WTC11 (cell line): ENCODE data around the gene COMMD7. TPM values are rescaled to one million over a fixed set of nuclear protein-coding genes. Genes with fewer than 3 reads are reported as not detected.

ENCODE experiments used
- ATAC-seq: fragments of 200-7000 bp; cut with Tn5 transposase; 2 replicates; pipeline ENCODE4 v1.10.0; 2021; ENCODE audit warnings: mild to moderate bottlenecking, moderate library complexity
- CTCF ChIA-PET: fragments of 300-600 bp; sonication (Branson Sonifier 250); formaldehyde crosslinking; loops from one replicate; lab custom pipeline; 2021; ENCODE audit warnings: antibody characterized with exemption; lab: Charles Lee
- POLR2A ChIA-PET: fragments of 350-600 bp; sonication (Branson Sonifier 250); formaldehyde crosslinking; loops from one replicate; lab custom pipeline; 2021; ENCODE audit warnings: antibody characterized with exemption; lab: Charles Lee
- DNase-seq: peaks from one replicate; pipeline ENCODE4 v3.0.0; 2021; ENCODE audit warnings: low spot score
- H3K27ac Mint-ChIP-seq: 2 replicates; pipeline ENCODE4 v1.8.0; 2021; ENCODE audit warnings: mixed read lengths
- H3K27me3 Mint-ChIP-seq: 2 replicates; pipeline ENCODE4 v1.8.0; 2021; ENCODE audit warnings: low read depth, mild to moderate bottlenecking, moderate library complexity, mixed read lengths
- H3K36me3 Mint-ChIP-seq: 2 replicates; pipeline ENCODE4 v1.8.0; 2021; ENCODE audit warnings: mixed read lengths
- H3K4me1 Mint-ChIP-seq: 2 replicates; pipeline ENCODE4 v1.8.0; 2022; ENCODE audit warnings: mixed read lengths
- H3K4me3 Mint-ChIP-seq: 2 replicates; pipeline ENCODE4 v1.8.0; 2021; ENCODE audit warnings: mild to moderate bottlenecking, moderate library complexity, mixed read lengths
- H3K9me3 Mint-ChIP-seq: 2 replicates; pipeline ENCODE4 v1.8.0; 2021; ENCODE audit warnings: mixed read lengths
- CBFB ChIP-seq: sonication (generic); formaldehyde crosslinking; IDR thresholded peaks from 2 replicates; pipeline ENCODE4 v1.8.1; 2022; ENCODE audit warnings: mild to moderate bottlenecking, low read depth, missing genetic modification reagents
- EMX1 ChIP-seq: fragments of 250-450 bp; sonication (Bioruptor Pico); IDR thresholded peaks from 2 replicates; pipeline ENCODE4 v1.8.0; 2021; ENCODE audit warnings: mild to moderate bottlenecking
- FOXP1 ChIP-seq: sonication (generic); formaldehyde crosslinking; IDR thresholded peaks from 2 replicates; pipeline ENCODE4 v1.8.0; 2022; ENCODE audit warnings: missing genetic modification reagents, mild to moderate bottlenecking, moderate library complexity, borderline replicate concordance
- FOXP4 ChIP-seq: sonication (generic); formaldehyde crosslinking; IDR thresholded peaks from 2 replicates; pipeline ENCODE4 v1.8.0; 2022; ENCODE audit warnings: mild to moderate bottlenecking, missing genetic modification reagents
- IRF1 ChIP-seq: sonication (generic); formaldehyde crosslinking; IDR thresholded peaks from 2 replicates; pipeline ENCODE4 v1.8.0; 2023; ENCODE audit warnings: missing genetic modification reagents
- IRF2 ChIP-seq: sonication (generic); formaldehyde crosslinking; IDR thresholded peaks from 2 replicates; pipeline ENCODE4 v1.8.0; 2022; ENCODE audit warnings: low read depth, missing genetic modification reagents, borderline replicate concordance
- MYBL2 ChIP-seq: sonication (generic); formaldehyde crosslinking; IDR thresholded peaks from 2 replicates; pipeline ENCODE4 v1.8.1; 2023; ENCODE audit warnings: mild to moderate bottlenecking, moderate library complexity, missing genetic modification reagents
- NFATC4 ChIP-seq: fragments of 250-450 bp; sonication (Bioruptor Pico); IDR thresholded peaks from 2 replicates; pipeline ENCODE4 v1.9.0; 2021; ENCODE audit warnings: mild to moderate bottlenecking
- NR3C1 ChIP-seq: sonication (generic); formaldehyde crosslinking; conservative IDR thresholded peaks from 2 replicates; pipeline ENCODE4 v1.8.1; 2023; ENCODE audit warnings: low read depth, mild to moderate bottlenecking, missing genetic modification reagents
- OVOL2 ChIP-seq: fragments of 250-450 bp; sonication (Bioruptor Pico); IDR thresholded peaks from 2 replicates; pipeline ENCODE4 v1.9.0; 2021; ENCODE audit warnings: mild to moderate bottlenecking, borderline replicate concordance
- RORB ChIP-seq: fragments of 250-450 bp; sonication (Bioruptor Pico); IDR thresholded peaks from 2 replicates; pipeline ENCODE4 v1.9.0; 2021; ENCODE audit warnings: mild to moderate bottlenecking
- SOX15 ChIP-seq: fragments of 250-450 bp; sonication (Bioruptor Pico); IDR thresholded peaks from 2 replicates; pipeline ENCODE4 v1.9.0; 2021; ENCODE audit warnings: mild to moderate bottlenecking
- TCF7 ChIP-seq: sonication (generic); formaldehyde crosslinking; IDR thresholded peaks from 2 replicates; pipeline ENCODE4 v1.8.0; 2022; ENCODE audit warnings: mild to moderate bottlenecking, low read depth, missing genetic modification reagents, moderate library complexity
- TEAD4 ChIP-seq: sonication (generic); formaldehyde crosslinking; IDR thresholded peaks from 2 replicates; pipeline ENCODE4 v1.8.0; 2022; ENCODE audit warnings: mild to moderate bottlenecking, missing genetic modification reagents
- ZBTB21 ChIP-seq: sonication (generic); formaldehyde crosslinking; IDR thresholded peaks from 2 replicates; pipeline ENCODE4 v1.8.1; 2023; ENCODE audit warnings: mild to moderate bottlenecking, missing genetic modification reagents, borderline replicate concordance
- ZBTB43 ChIP-seq: sonication (generic); formaldehyde crosslinking; IDR thresholded peaks from 2 replicates; pipeline ENCODE4 v1.8.1; 2023; ENCODE audit warnings: mild to moderate bottlenecking, missing genetic modification reagents
- ZNF317 ChIP-seq: sonication (generic); formaldehyde crosslinking; IDR thresholded peaks from 2 replicates; pipeline ENCODE4 v1.8.1; 2023; ENCODE audit warnings: low read depth, mild to moderate bottlenecking, moderate library complexity, missing genetic modification reagents, borderline replicate concordance
- total RNA-seq: library from RNA; stranded (reverse); gene quantifications from 3 replicates; pipeline ENCODE4 v1.2.3, GENCODE V29; 2021
- TF ChIP-seq, protein P1 (sequence below): sonication (generic); formaldehyde crosslinking; IDR thresholded peaks from 2 replicates; pipeline ENCODE4 v1.8.1; 2023; ENCODE audit warnings: mild to moderate bottlenecking, missing genetic modification reagents, moderate library complexity
- TF ChIP-seq, protein P2 (sequence below): sonication (generic); formaldehyde crosslinking; IDR thresholded peaks from 2 replicates; pipeline ENCODE4 v1.8.1; 2023; ENCODE audit warnings: mild to moderate bottlenecking, moderate library complexity, missing genetic modification reagents

The COMMD7 gene
- total RNA-seq, 1 experiment from 2014 or later, result 42.3 TPM

- TF ChIP-seq MYBL2 (CRISPR knock-in tag) (no peak), EMX1 (CRISPR knock-in tag) (no peak), OVOL2 (no peak), ZBTB43 (CRISPR knock-in tag) (no peak), SOX15 (CRISPR knock-in tag) (no peak), NR3C1 (no peak), TCF7 (CRISPR knock-in tag) (no peak), FOXP1 (CRISPR knock-in tag) (no peak), ZBTB21 (no peak), IRF1 (CRISPR knock-in tag) (no peak), RORB (CRISPR knock-in tag) (no peak)
- TF ChIP-seq, protein P1, sequence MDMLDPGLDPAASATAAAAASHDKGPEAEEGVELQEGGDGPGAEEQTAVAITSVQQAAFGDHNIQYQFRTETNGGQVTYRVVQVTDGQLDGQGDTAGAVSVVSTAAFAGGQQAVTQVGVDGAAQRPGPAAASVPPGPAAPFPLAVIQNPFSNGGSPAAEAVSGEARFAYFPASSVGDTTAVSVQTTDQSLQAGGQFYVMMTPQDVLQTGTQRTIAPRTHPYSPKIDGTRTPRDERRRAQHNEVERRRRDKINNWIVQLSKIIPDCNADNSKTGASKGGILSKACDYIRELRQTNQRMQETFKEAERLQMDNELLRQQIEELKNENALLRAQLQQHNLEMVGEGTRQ (CRISPR knock-in tag), result no peak
- TF ChIP-seq, protein P2, sequence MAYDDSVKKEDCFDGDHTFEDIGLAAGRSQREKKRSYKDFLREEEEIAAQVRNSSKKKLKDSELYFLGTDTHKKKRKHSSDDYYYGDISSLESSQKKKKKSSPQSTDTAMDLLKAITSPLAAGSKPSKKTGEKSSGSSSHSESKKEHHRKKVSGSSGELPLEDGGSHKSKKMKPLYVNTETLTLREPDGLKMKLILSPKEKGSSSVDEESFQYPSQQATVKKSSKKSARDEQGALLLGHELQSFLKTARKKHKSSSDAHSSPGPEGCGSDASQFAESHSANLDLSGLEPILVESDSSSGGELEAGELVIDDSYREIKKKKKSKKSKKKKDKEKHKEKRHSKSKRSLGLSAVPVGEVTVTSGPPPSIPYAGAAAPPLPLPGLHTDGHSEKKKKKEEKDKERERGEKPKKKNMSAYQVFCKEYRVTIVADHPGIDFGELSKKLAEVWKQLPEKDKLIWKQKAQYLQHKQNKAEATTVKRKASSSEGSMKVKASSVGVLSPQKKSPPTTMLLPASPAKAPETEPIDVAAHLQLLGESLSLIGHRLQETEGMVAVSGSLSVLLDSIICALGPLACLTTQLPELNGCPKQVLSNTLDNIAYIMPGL (CRISPR knock-in tag), result no peak
- no peaks in the 10 kb centered on the region for H3K27me3 Mint-ChIP-seq
- CTCF ChIA-PET, result interaction anchor here (1.2 to 1.7 kb wide), 2 partner anchors 21 to 60 kb away, joined by 3 to 8 read pairs; no protein-coding TSS in a partner anchor
- POLR2A ChIA-PET, result interaction anchor here (0.6 kb wide), 1 partner anchor 174 kb away, joined by 3 read pairs; no protein-coding TSS in a partner anchor
- no peak overlapping the region for H3K4me3 Mint-ChIP-seq
- ATAC-seq (no peak), DNase-seq (no peak)
- peaks cover 24% of the 10 kb centered on the region for H3K36me3 Mint-ChIP-seq
- peak overlapping the region; percentile 83; the same call in 1 of the 2 replicates for H3K27ac Mint-ChIP-seq
- H3K9me3 Mint-ChIP-seq, result no peaks in the 10 kb centered on the region
- 0 out of 2 replicates have a peak, but pooled peaks cover 3% of the 10 kb centered on the region for H3K4me1 Mint-ChIP-seq
These were observed 24.4 kb downstream of the COMMD7 start for GRCh38 chr20:32718749-32719348.

DNA sequence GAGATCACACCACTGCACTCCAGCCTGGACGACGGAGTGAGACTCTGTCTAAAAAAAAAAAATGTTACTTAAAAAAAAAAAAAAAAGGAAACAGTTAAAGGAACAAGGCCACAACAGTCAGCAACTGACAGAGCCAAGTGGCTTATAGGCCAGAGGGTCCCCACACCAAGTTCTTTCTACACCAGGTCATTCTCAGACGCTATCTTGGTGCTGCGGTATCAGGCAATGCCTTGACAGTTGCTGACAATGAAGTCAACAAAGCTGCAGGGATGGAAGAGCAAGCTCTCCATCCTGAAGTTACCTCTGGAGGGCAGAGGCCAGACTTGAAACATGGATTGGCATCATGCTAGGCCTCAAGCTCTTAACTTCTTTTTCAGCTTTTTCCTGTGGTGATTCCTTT is 31.9 kb downstream of the COMMD7 start:
- DNase-seq, result no peak
- Mint-ChIP-seq H3K9me3 (no peaks in the 10 kb centered on the region), H3K4me1 (peaks cover 27% of the 10 kb centered on the region), H3K27ac (peak overlapping the region; percentile 68), H3K27me3 (no peaks in the 10 kb centered on the region), H3K36me3 (peaks cover 15% of the 10 kb centered on the region), H3K4me3 (no peak overlapping the region)
- no peak for TF ChIP-seq ZNF317
- TF ChIP-seq TEAD4 (CRISPR knock-in tag), result no peak
- no peak for TF ChIP-seq NFATC4 (CRISPR knock-in tag)
- TF ChIP-seq FOXP4 (CRISPR knock-in tag), result no peak
- TF ChIP-seq IRF2 (CRISPR knock-in tag), result no peak
- TF ChIP-seq SOX15 (CRISPR knock-in tag), result no peak
- no peak for TF ChIP-seq NR3C1
- TF ChIP-seq EMX1 (CRISPR knock-in tag), result no peak
- TF ChIP-seq CBFB (CRISPR knock-in tag), result no peak
- TF ChIP-seq FOXP1 (CRISPR knock-in tag), result no peak
- ChIA-PET CTCF (interaction anchor here (5.1 kb wide), 1 partner anchor 67 kb away, joined by 27 read pairs; no protein-coding TSS in a partner anchor), POLR2A (interaction anchor here (0.5 kb wide), 1 partner anchor 63 kb away, joined by 3 read pairs; no protein-coding TSS in a partner anchor)
- no peak for ATAC-seq
